ENCODE results near the gene SEPTIN3. TPM values are rescaled to one million over a fixed set of nuclear protein-coding genes. Genes with fewer than 3 reads are reported as not detected.
A peak's percentile ranks its signal among the peaks of the same experiment; 100 is the strongest.

SEPTIN3 gene
- polyA plus RNA-seq, 1 experiment = 0.22 TPM

DNA sequence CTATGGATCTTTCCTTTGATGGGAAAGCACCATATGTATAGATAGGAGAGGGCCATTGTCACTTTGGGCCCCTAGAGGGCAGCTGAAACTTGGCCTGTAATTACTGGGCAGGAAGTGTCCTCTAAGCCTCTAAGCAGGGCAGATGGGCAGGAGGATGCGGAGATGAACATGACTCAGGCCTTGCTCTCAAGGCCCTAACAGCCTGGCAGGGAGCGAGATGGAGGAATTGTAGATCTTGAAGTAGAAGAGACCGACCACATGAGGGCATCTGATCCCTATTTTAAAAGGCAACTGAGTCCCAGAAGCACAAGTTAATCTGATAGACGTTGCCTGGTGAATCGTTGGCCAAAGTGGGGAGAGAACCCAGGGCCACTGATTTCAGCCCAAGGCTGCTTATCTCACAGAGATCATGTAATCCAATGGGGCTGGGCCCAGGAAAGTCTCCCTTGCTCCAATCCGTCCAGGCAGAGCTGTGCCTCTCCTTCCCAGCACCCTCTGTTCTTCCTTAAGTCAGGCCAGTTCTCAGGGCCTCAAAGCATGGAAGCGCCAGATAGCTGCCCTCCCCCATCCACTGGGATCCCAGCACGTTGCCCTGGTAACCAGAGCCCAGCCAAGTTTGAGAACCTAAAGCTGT, 2.5 kb upstream of the SEPTIN3 start:
- Histone ChIP-seq H3K4me3 (ENCODE audit: low read depth, low read length) (no peak overlapping the region), H3K27me3 (ENCODE audit: control insufficient read depth, insufficient read depth, low read length) (peaks cover 11% of the 10 kb centered on the region), H3K27ac (ENCODE audit: low read depth, low read length) (no peak overlapping the region), H3K9me3 (ENCODE audit: control insufficient read depth, insufficient read depth, low read length) (no peaks in the 10 kb centered on the region; the same call in 1 of the 2 replicates)
- peak; percentile 61 for DNase-seq (ENCODE audit: low read depth, low spot score)
- POLR2A ChIA-PET = interaction anchor here (0.7 kb wide), 1 partner anchor 108 kb away, joined by 4 read pairs; no protein-coding TSS in a partner anchor
- peak; percentile 43 for TF ChIP-seq CTCF (IDR thresholded peaks at IDR 0.05; ENCODE audit: low read depth, low read length)
- CTCF ChIA-PET = interaction anchor here (0.6 to 3.3 kb wide), 10 partner anchors 9 to 521 kb away, joined by 3 to 35 read pairs (median 4); partner anchors contain the start of gene NDUFA6

- Histone ChIP-seq H3K27ac (ENCODE audit: low read depth, low read length) (no peak overlapping the region), H3K27me3 (ENCODE audit: control insufficient read depth, insufficient read depth, low read length) (peaks cover 22% of the 10 kb centered on the region), H3K9me3 (ENCODE audit: control insufficient read depth, insufficient read depth, low read length) (no peaks in the 10 kb centered on the region; the same call in 1 of the 2 replicates), H3K4me3 (ENCODE audit: low read depth, low read length) (no peak overlapping the region)
- DNase-seq (ENCODE audit: low read depth, low spot score) = no peak
- no peak for TF ChIP-seq CTCF (IDR thresholded peaks at IDR 0.05; ENCODE audit: low read depth, low read length)
- ChIA-PET CTCF (interaction anchor here (0.9 to 3.3 kb wide), 4 partner anchors 122 to 476 kb away, joined by 3 to 35 read pairs (median 8); partner anchors contain the start of gene NDUFA6), POLR2A (no interaction called here)
Measured at GRCh38 chr22:41968601-41969000, 642 bp upstream of the SEPTIN3 start.

- TF ChIP-seq CTCF (IDR thresholded peaks at IDR 0.05; ENCODE audit: low read depth, low read length) = no peak
- H3K27me3 ChIP-seq (ENCODE audit: control insufficient read depth, insufficient read depth, low read length) = peaks cover 32% of the 10 kb centered on the region
- no peaks in the 10 kb centered on the region; the same call in 1 of the 2 replicates for H3K9me3 ChIP-seq (ENCODE audit: control insufficient read depth, insufficient read depth, low read length)
- H3K27ac ChIP-seq (ENCODE audit: low read depth, low read length) = no peak overlapping the region
- ChIA-PET CTCF (no interaction called here), POLR2A (no interaction called here)
- H3K4me3 ChIP-seq (ENCODE audit: low read depth, low read length) = no peak overlapping the region
- DNase-seq (ENCODE audit: low read depth, low spot score) = no peak
Measured at GRCh38 chr22:41970601-41971000, 1.4 kb downstream of the SEPTIN3 start.

DNA sequence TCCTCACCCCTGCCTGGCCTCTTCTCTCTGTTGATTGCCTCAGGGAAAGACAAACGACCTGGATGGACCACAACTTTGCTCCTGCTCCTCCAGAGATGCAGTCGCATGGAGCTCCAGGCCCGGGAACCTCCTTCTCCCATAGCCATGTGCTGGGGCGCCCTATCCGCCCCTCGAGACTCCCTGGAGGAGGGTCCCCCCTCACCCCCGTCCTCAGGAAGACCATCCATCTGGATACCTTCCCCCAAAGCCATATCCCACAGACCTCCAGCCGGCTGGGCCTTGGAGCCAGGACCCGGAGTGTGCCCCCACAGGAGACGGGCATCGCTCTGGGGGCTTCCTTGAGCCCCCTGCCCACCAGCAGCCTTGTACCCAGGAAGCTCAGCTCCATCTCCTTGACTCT, 2.2 kb downstream of the SEPTIN3 start:
- TF ChIP-seq CTCF (IDR thresholded peaks at IDR 0.05; ENCODE audit: low read depth, low read length) = no peak
- ChIA-PET CTCF (no interaction called here), POLR2A (interaction anchor here (0.5 kb wide), 1 partner anchor 47 kb away, joined by 4 read pairs; no protein-coding TSS in a partner anchor)
- no peak overlapping the region for H3K27ac ChIP-seq (ENCODE audit: low read depth, low read length)
- peaks cover 41% of the 10 kb centered on the region for H3K27me3 ChIP-seq (ENCODE audit: control insufficient read depth, insufficient read depth, low read length)
- no peak overlapping the region for H3K4me3 ChIP-seq (ENCODE audit: low read depth, low read length)
- no peak for DNase-seq (ENCODE audit: low read depth, low spot score)
- H3K9me3 ChIP-seq (ENCODE audit: control insufficient read depth, insufficient read depth, low read length) = no peaks in the 10 kb centered on the region; the same call in 1 of the 2 replicates

DNA sequence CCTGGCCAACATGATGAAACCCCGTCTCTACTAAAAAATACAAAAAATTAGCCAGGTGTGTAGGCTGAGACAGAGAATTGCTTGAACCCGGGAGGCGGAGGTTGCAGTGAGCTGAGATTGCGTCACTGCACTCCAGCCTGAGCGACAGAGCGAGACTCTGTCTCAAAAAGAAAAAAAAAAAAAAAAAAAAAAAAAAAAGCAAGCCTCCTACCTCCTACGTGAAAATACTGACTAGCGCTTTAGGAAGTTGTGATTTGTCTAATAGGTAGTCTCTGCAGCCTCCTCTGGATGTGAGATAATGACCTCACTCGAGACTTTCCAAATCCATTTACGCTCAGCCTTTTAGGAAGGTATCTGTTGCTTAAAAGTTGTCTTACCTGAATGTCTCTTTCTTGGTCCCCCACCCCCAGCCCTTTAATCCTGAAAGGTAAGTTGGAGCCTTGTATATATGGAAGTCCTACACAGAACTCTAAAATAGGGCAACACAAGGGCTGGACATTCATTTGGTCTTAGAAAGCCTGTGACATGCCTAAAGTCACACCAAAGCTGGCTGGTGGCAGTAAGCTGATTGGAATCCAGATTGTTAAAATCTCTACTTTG, 5.5 kb downstream of the SEPTIN3 start:
- DNase-seq (ENCODE audit: low read depth, low spot score) = no peak
- peaks cover 61% of the 10 kb centered on the region for H3K27me3 ChIP-seq (ENCODE audit: control insufficient read depth, insufficient read depth, low read length)
- CTCF ChIA-PET = no interaction called here
- TF ChIP-seq CTCF (IDR thresholded peaks at IDR 0.05; ENCODE audit: low read depth, low read length) = no peak
- no peaks in the 10 kb centered on the region; the same call in 1 of the 2 replicates for H3K9me3 ChIP-seq (ENCODE audit: control insufficient read depth, insufficient read depth, low read length)
- no peak overlapping the region for H3K27ac ChIP-seq (ENCODE audit: low read depth, low read length)
- no peak overlapping the region for H3K4me3 ChIP-seq (ENCODE audit: low read depth, low read length)
- POLR2A ChIA-PET = interaction anchor here (1.2 kb wide), 1 partner anchor 28 kb away, joined by 4 read pairs; the partner anchor contains the start of gene CENPM
